K562 (cell line): ENCODE measurements around the gene UBAC2.

Experiments used
- KDM1A ChIP-seq, 2 experiments: fragments of 450-650 bp; IDR thresholded peaks; 2 replicates each; pipeline ENCODE4 v1.6.1; 2016; ENCODE audit warnings: mild to moderate bottlenecking in 2 of 2
- MTF1 ChIP-seq: fragments of 250-450 bp; sonication (Bioruptor Pico); IDR thresholded peaks from 2 replicates; pipeline ENCODE4 v1.9.0; 2021; ENCODE audit warnings: moderate library complexity, mild to moderate bottlenecking, inconsistent platforms, borderline replicate concordance
- POLR2A ChIP-seq: fragments of 450-650 bp; conservative IDR thresholded peaks from 2 replicates; pipeline ENCODE4 v1.6.1; 2016
- TCF7L2 ChIP-seq: fragments of 150-350 bp; IDR thresholded peaks from 2 replicates; pipeline ENCODE4 v1.6.1; 2016; ENCODE audit warnings: low read depth, mild to moderate bottlenecking, low read length, moderate library complexity
- ZNF408 ChIP-seq: fragments of 250-450 bp; sonication (Bioruptor Pico); IDR thresholded peaks from 2 replicates; pipeline ENCODE4 v1.4.0; 2020; ENCODE audit warnings: low read depth, mild to moderate bottlenecking, moderate library complexity
- TF ChIP-seq, protein P1 (sequence below): sonication (generic); formaldehyde crosslinking; IDR thresholded peaks from 2 replicates; pipeline ENCODE4 v1.9.0; 2022; ENCODE audit warnings: mild to moderate bottlenecking, missing genetic modification reagents
- TF ChIP-seq, protein P2 (sequence below), 3 experiments: IDR thresholded peaks in 2 of 3; conservative IDR thresholded peaks in 1 of 3; 2 replicates each; pipeline ENCODE4 v1.5.1; 2011 to 2012; ENCODE audit warnings: low read length in 3 of 3, mild to moderate bottlenecking in 3 of 3, control low read depth in 2 of 3, improper control_type of control experiment in 1 of 3, inconsistent platforms in 1 of 3, low read depth in 1 of 3, mixed read lengths in 1 of 3, moderate library complexity in 1 of 3; ENCODE audit not compliant: insufficient read depth in 2 of 3
- TF ChIP-seq, protein P3 (sequence below): fragments of 250-450 bp; sonication (Bioruptor Pico); IDR thresholded peaks from 2 replicates; pipeline ENCODE4 v1.4.0; 2020

DNA sequence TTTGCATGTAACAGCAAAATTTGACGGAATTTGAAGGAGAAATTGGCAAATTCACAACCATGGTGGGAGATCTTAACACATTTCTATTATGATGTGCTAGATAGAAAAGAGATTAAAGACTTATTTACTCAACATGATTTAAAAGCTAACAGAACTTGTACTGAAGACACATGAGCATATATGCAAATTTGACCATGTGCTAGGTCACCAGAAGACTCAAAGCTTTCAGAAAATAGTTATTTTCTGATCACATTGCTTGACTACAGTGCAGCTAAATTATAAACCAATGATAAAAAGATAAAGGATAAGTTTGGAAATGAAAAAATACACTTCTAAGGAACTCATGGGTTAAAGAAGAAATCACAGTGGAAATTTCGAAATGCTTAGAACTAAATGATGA, 97.4 kb downstream of the UBAC2 start:
- TF ChIP-seq ZNF408 (CRISPR knock-in tag) (no peak), TCF7L2 (no peak), POLR2A (no peak), MTF1 (no peak), KDM1A (IDR thresholded peaks at IDR 0.05) (no peak)
- TF ChIP-seq, protein P1, sequence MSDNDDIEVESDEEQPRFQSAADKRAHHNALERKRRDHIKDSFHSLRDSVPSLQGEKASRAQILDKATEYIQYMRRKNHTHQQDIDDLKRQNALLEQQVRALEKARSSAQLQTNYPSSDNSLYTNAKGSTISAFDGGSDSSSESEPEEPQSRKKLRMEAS (CRISPR knock-in tag) = no peak
- TF ChIP-seq, protein P2, sequence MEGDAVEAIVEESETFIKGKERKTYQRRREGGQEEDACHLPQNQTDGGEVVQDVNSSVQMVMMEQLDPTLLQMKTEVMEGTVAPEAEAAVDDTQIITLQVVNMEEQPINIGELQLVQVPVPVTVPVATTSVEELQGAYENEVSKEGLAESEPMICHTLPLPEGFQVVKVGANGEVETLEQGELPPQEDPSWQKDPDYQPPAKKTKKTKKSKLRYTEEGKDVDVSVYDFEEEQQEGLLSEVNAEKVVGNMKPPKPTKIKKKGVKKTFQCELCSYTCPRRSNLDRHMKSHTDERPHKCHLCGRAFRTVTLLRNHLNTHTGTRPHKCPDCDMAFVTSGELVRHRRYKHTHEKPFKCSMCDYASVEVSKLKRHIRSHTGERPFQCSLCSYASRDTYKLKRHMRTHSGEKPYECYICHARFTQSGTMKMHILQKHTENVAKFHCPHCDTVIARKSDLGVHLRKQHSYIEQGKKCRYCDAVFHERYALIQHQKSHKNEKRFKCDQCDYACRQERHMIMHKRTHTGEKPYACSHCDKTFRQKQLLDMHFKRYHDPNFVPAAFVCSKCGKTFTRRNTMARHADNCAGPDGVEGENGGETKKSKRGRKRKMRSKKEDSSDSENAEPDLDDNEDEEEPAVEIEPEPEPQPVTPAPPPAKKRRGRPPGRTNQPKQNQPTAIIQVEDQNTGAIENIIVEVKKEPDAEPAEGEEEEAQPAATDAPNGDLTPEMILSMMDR (IDR thresholded peaks at IDR 0.05 in 2 of 3, conservative IDR thresholded peaks at IDR 0.05 in 1 of 3; ENCODE audit: insufficient read depth in 2 of 3, low read depth in 1 of 3, low read length in 3 of 3) = no peak
- TF ChIP-seq, protein P3, sequence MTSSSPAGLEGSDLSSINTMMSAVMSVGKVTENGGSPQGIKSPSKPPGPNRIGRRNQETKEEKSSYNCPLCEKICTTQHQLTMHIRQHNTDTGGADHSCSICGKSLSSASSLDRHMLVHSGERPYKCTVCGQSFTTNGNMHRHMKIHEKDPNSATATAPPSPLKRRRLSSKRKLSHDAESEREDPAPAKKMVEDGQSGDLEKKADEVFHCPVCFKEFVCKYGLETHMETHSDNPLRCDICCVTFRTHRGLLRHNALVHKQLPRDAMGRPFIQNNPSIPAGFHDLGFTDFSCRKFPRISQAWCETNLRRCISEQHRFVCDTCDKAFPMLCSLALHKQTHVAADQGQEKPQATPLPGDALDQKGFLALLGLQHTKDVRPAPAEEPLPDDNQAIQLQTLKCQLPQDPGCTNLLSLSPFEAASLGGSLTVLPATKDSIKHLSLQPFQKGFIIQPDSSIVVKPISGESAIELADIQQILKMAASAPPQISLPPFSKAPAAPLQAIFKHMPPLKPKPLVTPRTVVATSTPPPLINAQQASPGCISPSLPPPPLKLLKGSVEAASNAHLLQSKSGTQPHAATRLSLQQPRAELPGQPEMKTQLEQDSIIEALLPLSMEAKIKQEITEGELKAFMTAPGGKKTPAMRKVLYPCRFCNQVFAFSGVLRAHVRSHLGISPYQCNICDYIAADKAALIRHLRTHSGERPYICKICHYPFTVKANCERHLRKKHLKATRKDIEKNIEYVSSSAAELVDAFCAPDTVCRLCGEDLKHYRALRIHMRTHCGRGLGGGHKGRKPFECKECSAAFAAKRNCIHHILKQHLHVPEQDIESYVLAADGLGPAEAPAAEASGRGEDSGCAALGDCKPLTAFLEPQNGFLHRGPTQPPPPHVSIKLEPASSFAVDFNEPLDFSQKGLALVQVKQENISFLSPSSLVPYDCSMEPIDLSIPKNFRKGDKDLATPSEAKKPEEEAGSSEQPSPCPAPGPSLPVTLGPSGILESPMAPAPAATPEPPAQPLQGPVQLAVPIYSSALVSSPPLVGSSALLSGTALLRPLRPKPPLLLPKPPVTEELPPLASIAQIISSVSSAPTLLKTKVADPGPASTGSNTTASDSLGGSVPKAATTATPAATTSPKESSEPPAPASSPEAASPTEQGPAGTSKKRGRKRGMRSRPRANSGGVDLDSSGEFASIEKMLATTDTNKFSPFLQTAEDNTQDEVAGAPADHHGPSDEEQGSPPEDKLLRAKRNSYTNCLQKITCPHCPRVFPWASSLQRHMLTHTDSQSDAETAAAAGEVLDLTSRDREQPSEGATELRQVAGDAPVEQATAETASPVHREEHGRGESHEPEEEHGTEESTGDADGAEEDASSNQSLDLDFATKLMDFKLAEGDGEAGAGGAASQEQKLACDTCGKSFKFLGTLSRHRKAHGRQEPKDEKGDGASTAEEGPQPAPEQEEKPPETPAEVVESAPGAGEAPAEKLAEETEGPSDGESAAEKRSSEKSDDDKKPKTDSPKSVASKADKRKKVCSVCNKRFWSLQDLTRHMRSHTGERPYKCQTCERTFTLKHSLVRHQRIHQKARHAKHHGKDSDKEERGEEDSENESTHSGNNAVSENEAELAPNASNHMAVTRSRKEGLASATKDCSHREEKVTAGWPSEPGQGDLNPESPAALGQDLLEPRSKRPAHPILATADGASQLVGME (CRISPR knock-in tag) = no peak
